GM12891 (cell line): ENCODE measurements around the gene SIPA1L3.
A peak's percentile ranks its signal among the peaks of the same experiment; 100 is the strongest.

Experiments
- DNase-seq: peaks from one replicate; pipeline ENCODE4 v3.0.0; 2011; ENCODE audit warnings: low spot score; ENCODE audit not compliant: insufficient read length
- FAIRE-seq: peaks from 2 replicates; lab custom pipeline; 2011; peaks lifted over from hg19 to GRCh38; lab: Jason Lieb, UNC
- PAX5 ChIP-seq: IDR thresholded peaks from 2 replicates; pipeline ENCODE4 v1.6.1; 2011; ENCODE audit warnings: low read length, moderate library complexity, mild to moderate bottlenecking; ENCODE audit not compliant: insufficient read depth, severe bottlenecking
- POLR2A ChIP-seq: IDR thresholded peaks from 2 replicates; pipeline ENCODE4 v1.6.1; 2011; ENCODE audit warnings: low read depth, low read length, control low read depth
- POLR2AphosphoS5 ChIP-seq: IDR thresholded peaks from 2 replicates; pipeline ENCODE4 v1.6.1; 2011; ENCODE audit warnings: low read depth, low read length, control low read depth
- POU2F2 ChIP-seq: IDR thresholded peaks from 2 replicates; pipeline ENCODE4 v1.6.1; 2011; ENCODE audit warnings: low read depth, mild to moderate bottlenecking, control low read depth, low read length, moderate library complexity
- SPI1 ChIP-seq: IDR thresholded peaks from 2 replicates; pipeline ENCODE4 v1.6.1; 2011; ENCODE audit warnings: low read depth, low read length, control low read depth
- TAF1 ChIP-seq: IDR thresholded peaks from 2 replicates; pipeline ENCODE4 v1.6.1; 2011; ENCODE audit warnings: low read depth, low read length, control low read depth

SIPA1L3 gene

DNA sequence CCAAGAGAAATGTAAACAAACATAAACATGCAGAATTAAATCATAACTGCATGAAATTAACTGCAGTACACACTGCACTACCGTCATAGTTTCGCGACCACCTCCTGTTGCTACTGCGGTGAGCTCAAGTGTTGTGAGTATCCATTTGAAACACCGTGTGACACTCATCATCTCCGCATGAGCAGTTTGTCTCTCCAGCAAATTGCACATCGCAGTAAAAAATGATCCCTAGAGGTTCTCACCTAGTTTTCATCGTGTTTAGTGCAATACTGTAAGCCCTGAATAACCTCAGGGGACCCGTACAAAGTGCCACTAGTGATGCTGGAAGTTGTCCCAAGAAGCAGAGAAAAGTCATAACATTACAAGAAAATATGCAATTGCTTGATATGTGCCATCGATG lies 169.3 kb downstream of the SIPA1L3 start:
- no peak for DNase-seq
- no peak for FAIRE-seq
- no peak for TF ChIP-seq TAF1
- TF ChIP-seq PAX5 = no peak
- no peak for TF ChIP-seq POLR2AphosphoS5
- no peak for TF ChIP-seq POLR2A
- TF ChIP-seq POU2F2 = no peak
- TF ChIP-seq SPI1 = no peak

DNA sequence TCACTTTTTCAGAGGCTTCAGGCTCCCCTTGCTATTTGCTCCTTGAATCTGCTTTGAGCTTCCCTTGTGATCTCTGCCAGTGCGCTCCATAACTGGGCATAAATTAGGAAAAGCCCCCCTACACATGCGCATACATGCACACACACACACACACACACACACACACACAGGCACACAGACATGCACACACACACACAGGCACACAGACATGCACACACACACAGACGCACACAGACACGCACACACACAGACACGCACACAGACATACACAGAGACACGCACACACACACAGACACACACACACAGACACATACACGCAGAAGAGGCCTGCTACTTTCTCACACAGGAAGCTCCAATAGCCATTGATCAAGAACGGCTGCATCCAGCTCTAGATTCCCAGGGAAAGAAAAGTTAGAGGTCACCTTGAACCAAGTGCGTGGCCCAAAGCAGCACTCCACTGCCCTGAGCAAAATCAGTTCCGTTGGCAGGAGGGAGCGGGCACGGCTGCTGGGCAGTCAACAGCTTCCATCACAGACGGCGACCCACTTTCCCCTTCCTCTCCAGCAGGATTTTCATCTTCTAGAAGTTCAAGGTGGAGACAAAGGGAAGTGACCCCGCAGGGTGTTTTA lies 171.4 kb downstream of the SIPA1L3 start:
- no peak for TF ChIP-seq POLR2AphosphoS5
- TF ChIP-seq TAF1 = no peak
- TF ChIP-seq SPI1 = no peak
- TF ChIP-seq POU2F2 = peak; percentile 33; the same call in 1 of the 2 replicates
- DNase-seq (no peak), FAIRE-seq (peak; percentile 71)

DNA sequence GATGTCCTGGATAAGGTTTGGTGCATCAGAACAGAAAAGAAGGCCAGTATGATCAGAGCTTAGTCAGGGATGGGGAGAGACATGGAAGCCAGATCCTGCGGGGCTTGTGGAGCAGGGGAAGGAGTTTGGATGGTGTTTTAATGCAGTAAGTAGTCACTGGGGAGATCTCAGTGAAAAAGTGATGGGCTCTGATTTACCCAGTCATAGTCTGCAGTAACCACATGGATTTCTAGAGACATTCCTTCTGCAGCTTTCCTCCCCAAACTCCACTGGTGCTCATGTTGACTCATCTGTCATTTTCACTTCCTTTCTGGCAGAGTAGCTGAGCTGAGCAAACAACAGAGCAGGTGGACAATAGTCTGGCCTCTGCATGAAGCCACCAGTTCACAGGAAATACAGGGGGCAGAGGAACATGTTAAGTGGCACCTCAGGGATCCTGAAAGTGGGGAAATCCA lies 172.9 kb downstream of the SIPA1L3 start:
- peak; percentile 96 for FAIRE-seq
- peak; percentile 74 for DNase-seq
- TF ChIP-seq POU2F2 = no peak
- TF ChIP-seq SPI1 = peak; percentile 99
- peak; percentile 73 for TF ChIP-seq PAX5
- TF ChIP-seq POLR2A = no peak
- no peak for TF ChIP-seq POLR2AphosphoS5
- no peak for TF ChIP-seq TAF1

DNA sequence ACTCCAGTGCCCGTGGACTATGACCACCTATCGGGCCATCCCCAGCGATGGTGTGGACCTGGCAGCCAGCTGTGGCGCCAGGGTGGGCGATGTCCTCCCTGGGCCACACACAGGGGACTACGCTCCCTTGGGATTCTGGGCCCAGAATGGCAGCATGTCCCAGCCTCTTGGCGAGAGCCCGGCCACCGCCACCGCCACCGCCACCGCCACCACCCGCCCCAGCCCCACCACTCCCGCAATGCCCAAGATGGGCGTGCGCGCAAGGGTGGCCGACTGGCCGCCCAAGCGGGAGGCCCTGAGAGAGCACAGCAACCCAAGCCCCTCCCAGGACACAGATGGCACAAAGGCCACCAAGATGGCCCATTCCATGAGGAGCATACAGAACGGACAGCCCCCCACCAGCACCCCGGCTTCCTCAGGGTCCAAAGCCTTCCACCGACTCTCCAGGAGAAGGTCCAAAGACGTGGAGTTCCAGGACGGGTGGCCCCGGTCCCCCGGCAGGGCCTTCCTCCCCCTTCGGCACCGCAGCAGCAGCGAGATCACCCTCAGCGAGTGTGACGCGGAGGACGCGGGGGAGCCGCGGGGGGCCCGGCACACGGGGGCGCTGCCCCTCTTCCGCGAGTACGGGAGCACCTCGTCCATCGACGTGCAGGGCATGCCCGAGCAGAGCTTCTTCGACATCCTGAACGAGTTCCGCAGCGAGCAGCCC lies 174.7 kb downstream of the SIPA1L3 start:
- DNase-seq (no peak), FAIRE-seq (no peak)
- TF ChIP-seq TAF1 = no peak
- TF ChIP-seq POLR2A = no peak
- no peak for TF ChIP-seq POLR2AphosphoS5
- no peak for TF ChIP-seq POU2F2
- no peak for TF ChIP-seq PAX5
- no peak for TF ChIP-seq SPI1

DNA sequence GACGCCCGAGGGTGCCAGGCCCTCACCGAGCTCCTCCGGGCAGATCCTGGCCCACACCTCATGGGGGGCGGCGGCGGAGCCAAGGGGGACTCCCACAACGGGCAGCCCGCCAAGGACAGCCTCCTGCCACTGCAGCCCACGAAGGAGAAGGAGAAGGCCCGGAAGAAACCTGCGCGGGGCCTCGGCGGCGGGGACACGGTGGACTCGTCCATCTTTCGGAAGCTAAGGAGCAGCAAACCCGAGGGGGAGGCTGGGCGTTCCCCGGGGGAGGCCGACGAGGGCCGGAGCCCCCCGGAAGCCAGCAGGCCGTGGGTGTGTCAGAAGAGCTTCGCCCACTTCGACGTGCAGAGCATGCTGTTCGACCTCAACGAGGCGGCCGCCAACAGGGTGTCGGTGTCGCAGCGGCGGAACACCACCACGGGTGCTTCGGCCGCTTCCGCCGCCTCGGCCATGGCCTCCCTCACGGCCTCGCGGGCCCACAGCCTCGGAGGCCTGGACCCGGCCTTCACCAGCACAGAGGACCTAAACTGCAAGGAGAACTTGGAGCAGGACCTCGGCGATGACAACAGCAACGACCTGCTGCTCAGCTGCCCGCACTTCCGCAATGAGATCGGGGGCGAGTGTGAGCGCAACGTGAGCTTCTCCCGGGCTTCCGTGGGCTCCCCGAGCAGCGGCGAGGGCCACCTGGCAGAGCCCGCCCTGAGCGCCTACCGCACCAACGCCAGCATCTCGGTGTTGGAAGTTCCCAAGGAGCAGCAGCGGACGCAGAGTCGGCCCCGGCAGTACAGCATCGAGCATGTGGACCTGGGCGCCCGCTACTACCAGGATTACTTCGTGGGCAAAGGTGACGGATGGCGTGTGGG lies 175.5 kb downstream of the SIPA1L3 start:
- FAIRE-seq = no peak
- TF ChIP-seq PAX5 (no peak), POLR2AphosphoS5 (no peak), POU2F2 (no peak), TAF1 (no peak), POLR2A (no peak), SPI1 (no peak)
- no peak for DNase-seq

DNA sequence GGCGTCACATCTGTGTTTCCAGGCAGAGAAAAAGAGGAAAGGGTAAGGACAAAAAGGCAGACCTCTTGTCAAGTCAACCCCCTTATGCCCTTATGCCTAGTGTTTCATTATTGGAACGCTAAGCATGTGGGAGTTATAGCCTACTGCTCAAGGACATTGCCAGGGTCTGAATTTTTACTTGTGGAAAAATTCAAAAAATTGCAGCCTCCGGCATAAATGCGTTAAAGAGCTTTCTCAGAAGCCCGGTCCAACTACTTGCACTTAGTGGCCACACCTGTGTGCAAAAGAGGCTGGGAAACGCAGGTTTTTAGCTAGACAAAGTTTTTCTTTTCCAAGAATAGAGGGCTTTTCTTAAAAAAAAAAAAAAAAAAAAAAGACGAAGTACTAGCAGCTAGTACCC lies 177.2 kb downstream of the SIPA1L3 start:
- TF ChIP-seq POLR2AphosphoS5 = no peak
- TF ChIP-seq POU2F2 = no peak
- no peak for TF ChIP-seq TAF1
- no peak for DNase-seq
- no peak for FAIRE-seq

DNA sequence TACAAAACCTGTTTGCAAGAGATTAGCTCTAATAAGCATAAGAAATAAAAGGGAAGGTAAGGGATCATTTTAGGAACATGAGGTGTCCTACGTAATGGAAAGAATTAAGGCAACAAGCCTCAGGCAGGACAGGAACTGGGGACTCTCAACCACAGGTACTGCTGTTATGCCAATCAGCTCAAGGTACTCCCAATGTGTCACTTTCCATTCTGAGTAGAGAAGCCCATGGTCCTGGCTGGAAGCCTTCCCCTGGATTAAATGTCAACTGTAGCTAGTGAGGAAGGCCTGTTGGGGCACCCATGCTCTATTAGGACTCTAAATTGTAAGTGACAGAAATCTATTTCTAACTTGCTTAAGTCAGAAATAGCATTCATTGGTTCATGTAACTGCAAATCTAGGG lies 182.4 kb downstream of the SIPA1L3 start:
- FAIRE-seq (no peak), DNase-seq (no peak)
- no peak for TF ChIP-seq POU2F2
- no peak for TF ChIP-seq SPI1
- TF ChIP-seq POLR2AphosphoS5 = no peak
- TF ChIP-seq TAF1 = no peak
- TF ChIP-seq POLR2A = no peak
- no peak for TF ChIP-seq PAX5

DNA sequence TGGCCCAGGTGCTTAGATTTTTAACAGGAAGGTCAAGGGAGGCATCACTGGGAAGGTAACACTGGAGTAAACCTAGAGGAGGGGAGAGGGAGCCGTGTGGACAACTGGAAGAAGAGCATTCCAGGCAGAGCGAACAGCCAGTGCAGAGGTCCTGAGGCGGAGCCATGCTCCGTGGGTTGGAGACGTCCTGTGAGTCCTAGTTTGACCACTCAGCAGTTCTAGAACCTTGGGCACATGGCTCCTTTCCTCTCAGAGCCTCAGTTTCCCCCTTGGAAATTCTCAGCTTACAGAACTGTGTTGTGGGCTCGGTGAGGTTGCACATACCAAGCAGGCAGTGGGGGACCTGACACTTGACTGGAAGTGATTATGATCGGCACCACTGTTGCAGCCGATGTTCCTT lies 186.1 kb downstream of the SIPA1L3 start:
- FAIRE-seq = no peak
- DNase-seq = no peak

DNA sequence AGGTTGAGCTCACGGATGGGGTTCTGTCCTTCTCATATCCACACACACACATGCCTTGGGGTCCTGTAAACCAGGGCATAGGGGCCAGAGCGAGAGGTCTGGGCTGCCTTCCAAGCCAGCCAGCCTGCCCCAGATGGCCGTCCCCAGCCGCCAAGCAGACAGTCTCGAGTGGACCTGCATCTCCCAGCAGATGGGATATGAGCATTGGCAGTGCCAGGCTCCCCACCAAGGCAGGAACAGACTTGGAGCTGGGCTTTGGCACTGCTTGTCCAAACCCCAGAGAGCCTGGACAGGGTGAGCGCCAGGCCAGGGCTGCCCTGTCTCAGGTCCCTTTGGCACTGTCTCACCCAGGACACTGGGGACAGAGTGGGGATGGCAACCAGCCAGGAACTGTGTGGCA lies 186.6 kb downstream of the SIPA1L3 start:
- DNase-seq = no peak
- TF ChIP-seq POLR2A (no peak), PAX5 (no peak), POU2F2 (no peak), TAF1 (no peak), SPI1 (no peak), POLR2AphosphoS5 (no peak)
- no peak for FAIRE-seq

More for the DNA sequence above, 186.1 kb downstream of the SIPA1L3 start:
- no peak for TF ChIP-seq SPI1
- no peak for TF ChIP-seq POLR2A
- no peak for TF ChIP-seq POLR2AphosphoS5
- TF ChIP-seq PAX5 = no peak
- TF ChIP-seq POU2F2 = no peak
- TF ChIP-seq TAF1 = no peak
